Keratinocyte (primary cell): Measurements from ENCODE around the gene DUSP12.

Experiments
- CTCF ChIP-seq, 3 experiments: IDR thresholded peaks in 1 of 3; conservative IDR thresholded peaks in 1 of 3; optimal IDR thresholded peaks in 1 of 3; 2 replicates in 2 of 3; 3 replicates in 1 of 3; pipeline versions ENCODE3 to v1.5.1; 2011; ENCODE audit warnings: low read length in 3 of 3, mild to moderate bottlenecking in 3 of 3, moderate library complexity in 2 of 3, control low read depth in 1 of 3, inconsistent platforms in 1 of 3; ENCODE audit not compliant: insufficient read depth in 2 of 3; ENCODE audit errors: extremely low read depth in 1 of 3
- EZH2 ChIP-seq: IDR thresholded peaks from one replicate; pipeline ENCODE4 v1.6.1; 2012; ENCODE audit warnings: inconsistent platforms, mild to moderate bottlenecking, low read length, moderate library complexity

GRCh38 chr1:161733526-161733925, 16.1 kb upstream of the DUSP12 start:
- no peak for TF ChIP-seq CTCF (optimal IDR thresholded peaks at IDR 0.05 in 1 of 3, IDR thresholded peaks at IDR 0.05 in 1 of 3, conservative IDR thresholded peaks at IDR 0.05 in 1 of 3; ENCODE audit: extremely low read depth in 1 of 3, insufficient read depth in 2 of 3, low read length in 3 of 3)
- no peak for TF ChIP-seq EZH2
